ENCODE results near the gene TSPEAR. TPM values are rescaled to one million over a fixed set of nuclear protein-coding genes. Genes with fewer than 3 reads are reported as not detected.
A peak's percentile ranks its signal among the peaks of the same experiment; 100 is the strongest.

TSPEAR gene
- total RNA-seq, 1 experiment from 2014 or later = 2.1 TPM

DNA sequence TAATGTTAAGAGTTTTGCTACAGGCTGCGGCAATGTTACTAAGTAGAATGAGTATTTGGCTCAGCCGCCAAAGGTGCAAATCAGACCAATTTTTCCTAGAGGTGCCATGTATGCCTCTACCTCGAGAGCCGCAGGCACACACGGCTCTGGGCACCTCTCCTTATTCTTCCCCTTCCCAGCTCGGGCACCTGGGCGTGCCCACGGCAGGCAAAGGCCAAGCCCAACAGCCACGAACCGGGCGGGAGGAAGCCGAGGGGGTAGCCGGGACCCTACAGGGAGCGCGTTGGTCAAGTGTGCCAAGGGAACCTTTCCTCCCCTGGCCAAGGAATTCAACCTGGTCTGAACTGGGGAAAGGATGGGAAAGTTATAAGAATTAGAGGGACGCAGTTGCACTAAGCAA, 225.1 kb downstream of the TSPEAR start (continued):
- TF ChIP-seq, protein P1, sequence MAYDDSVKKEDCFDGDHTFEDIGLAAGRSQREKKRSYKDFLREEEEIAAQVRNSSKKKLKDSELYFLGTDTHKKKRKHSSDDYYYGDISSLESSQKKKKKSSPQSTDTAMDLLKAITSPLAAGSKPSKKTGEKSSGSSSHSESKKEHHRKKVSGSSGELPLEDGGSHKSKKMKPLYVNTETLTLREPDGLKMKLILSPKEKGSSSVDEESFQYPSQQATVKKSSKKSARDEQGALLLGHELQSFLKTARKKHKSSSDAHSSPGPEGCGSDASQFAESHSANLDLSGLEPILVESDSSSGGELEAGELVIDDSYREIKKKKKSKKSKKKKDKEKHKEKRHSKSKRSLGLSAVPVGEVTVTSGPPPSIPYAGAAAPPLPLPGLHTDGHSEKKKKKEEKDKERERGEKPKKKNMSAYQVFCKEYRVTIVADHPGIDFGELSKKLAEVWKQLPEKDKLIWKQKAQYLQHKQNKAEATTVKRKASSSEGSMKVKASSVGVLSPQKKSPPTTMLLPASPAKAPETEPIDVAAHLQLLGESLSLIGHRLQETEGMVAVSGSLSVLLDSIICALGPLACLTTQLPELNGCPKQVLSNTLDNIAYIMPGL (CRISPR knock-in tag; IDR thresholded peaks at IDR 0.05) = no peak
- TF ChIP-seq PRRX2 (CRISPR knock-in tag; IDR thresholded peaks at IDR 0.05) (no peak), ESRRA (CRISPR knock-in tag; IDR thresholded peaks at IDR 0.05; ENCODE audit: borderline replicate concordance) (no peak), ELF4 (CRISPR knock-in tag; IDR thresholded peaks at IDR 0.05; ENCODE audit: low read depth) (no peak), GABPB1 (CRISPR knock-in tag; IDR thresholded peaks at IDR 0.05) (no peak), GTF2I (CRISPR knock-in tag; conservative IDR thresholded peaks at IDR 0.05) (no peak), HMGA2 (CRISPR knock-in tag; IDR thresholded peaks at IDR 0.05) (no peak)
- TF ChIP-seq, protein P2, sequence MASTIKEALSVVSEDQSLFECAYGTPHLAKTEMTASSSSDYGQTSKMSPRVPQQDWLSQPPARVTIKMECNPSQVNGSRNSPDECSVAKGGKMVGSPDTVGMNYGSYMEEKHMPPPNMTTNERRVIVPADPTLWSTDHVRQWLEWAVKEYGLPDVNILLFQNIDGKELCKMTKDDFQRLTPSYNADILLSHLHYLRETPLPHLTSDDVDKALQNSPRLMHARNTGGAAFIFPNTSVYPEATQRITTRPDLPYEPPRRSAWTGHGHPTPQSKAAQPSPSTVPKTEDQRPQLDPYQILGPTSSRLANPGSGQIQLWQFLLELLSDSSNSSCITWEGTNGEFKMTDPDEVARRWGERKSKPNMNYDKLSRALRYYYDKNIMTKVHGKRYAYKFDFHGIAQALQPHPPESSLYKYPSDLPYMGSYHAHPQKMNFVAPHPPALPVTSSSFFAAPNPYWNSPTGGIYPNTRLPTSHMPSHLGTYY (CRISPR knock-in tag; IDR thresholded peaks at IDR 0.05) = no peak
- TF ChIP-seq, protein P3, sequence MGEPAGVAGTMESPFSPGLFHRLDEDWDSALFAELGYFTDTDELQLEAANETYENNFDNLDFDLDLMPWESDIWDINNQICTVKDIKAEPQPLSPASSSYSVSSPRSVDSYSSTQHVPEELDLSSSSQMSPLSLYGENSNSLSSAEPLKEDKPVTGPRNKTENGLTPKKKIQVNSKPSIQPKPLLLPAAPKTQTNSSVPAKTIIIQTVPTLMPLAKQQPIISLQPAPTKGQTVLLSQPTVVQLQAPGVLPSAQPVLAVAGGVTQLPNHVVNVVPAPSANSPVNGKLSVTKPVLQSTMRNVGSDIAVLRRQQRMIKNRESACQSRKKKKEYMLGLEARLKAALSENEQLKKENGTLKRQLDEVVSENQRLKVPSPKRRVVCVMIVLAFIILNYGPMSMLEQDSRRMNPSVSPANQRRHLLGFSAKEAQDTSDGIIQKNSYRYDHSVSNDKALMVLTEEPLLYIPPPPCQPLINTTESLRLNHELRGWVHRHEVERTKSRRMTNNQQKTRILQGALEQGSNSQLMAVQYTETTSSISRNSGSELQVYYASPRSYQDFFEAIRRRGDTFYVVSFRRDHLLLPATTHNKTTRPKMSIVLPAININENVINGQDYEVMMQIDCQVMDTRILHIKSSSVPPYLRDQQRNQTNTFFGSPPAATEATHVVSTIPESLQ (CRISPR knock-in tag; IDR thresholded peaks at IDR 0.05) = no peak
- TF ChIP-seq, protein P4, sequence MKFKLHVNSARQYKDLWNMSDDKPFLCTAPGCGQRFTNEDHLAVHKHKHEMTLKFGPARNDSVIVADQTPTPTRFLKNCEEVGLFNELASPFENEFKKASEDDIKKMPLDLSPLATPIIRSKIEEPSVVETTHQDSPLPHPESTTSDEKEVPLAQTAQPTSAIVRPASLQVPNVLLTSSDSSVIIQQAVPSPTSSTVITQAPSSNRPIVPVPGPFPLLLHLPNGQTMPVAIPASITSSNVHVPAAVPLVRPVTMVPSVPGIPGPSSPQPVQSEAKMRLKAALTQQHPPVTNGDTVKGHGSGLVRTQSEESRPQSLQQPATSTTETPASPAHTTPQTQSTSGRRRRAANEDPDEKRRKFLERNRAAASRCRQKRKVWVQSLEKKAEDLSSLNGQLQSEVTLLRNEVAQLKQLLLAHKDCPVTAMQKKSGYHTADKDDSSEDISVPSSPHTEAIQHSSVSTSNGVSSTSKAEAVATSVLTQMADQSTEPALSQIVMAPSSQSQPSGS (CRISPR knock-in tag; IDR thresholded peaks at IDR 0.05; ENCODE audit: borderline replicate concordance, low read depth) = no peak
- TF ChIP-seq, protein P5, sequence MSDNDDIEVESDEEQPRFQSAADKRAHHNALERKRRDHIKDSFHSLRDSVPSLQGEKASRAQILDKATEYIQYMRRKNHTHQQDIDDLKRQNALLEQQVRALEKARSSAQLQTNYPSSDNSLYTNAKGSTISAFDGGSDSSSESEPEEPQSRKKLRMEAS (CRISPR knock-in tag; IDR thresholded peaks at IDR 0.05) = no peak

DNA sequence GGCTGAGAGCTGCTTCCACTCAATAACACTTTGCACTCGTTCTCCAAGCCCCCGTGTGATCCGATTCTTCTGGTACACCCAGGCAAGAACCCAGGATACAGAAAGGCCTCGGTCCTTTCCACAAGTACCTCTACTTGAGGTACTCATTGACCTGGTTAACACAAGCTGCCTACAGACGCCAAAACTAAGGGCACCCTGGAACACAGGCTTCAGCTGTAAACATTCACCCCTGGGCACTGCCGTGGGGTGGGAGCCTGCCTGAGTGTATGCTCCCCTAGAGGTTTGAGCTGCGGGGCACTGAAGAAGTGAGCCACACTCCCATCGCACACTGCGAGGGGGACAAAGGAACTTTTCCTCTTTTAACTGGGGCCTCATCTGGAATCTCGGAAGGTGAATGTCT, 225.6 kb downstream of the TSPEAR start:
- ChIA-PET POLR2A (no interaction called here), CTCF (interaction anchor here (0.6 to 1.2 kb wide), 10 partner anchors 9 to 332 kb away, joined by 3 to 11 read pairs (median 4); partner anchors contain the start of genes LRRC3 and SUMO3)
- no peak overlapping the region for H3K27ac Mint-ChIP-seq
- DNase-seq (ENCODE audit: low spot score) = no peak
- TF ChIP-seq, protein P6, sequence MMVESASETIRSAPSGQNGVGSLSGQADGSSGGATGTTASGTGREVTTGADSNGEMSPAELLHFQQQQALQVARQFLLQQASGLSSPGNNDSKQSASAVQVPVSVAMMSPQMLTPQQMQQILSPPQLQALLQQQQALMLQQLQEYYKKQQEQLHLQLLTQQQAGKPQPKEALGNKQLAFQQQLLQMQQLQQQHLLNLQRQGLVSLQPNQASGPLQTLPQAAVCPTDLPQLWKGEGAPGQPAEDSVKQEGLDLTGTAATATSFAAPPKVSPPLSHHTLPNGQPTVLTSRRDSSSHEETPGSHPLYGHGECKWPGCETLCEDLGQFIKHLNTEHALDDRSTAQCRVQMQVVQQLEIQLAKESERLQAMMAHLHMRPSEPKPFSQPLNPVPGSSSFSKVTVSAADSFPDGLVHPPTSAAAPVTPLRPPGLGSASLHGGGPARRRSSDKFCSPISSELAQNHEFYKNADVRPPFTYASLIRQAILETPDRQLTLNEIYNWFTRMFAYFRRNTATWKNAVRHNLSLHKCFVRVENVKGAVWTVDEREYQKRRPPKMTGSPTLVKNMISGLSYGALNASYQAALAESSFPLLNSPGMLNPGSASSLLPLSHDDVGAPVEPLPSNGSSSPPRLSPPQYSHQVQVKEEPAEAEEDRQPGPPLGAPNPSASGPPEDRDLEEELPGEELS (CRISPR knock-in tag; IDR thresholded peaks at IDR 0.05) = no peak
- TF ChIP-seq ETV6 (CRISPR knock-in tag; IDR thresholded peaks at IDR 0.05) (no peak), ZNF416 (CRISPR knock-in tag; IDR thresholded peaks at IDR 0.05) (no peak), TP53 (CRISPR knock-in tag; IDR thresholded peaks at IDR 0.05) (no peak), GRHL2 (CRISPR knock-in tag; IDR thresholded peaks at IDR 0.05; ENCODE audit: insufficient replicate concordance, severe bottlenecking) (no peak)
- TF ChIP-seq, protein P7, sequence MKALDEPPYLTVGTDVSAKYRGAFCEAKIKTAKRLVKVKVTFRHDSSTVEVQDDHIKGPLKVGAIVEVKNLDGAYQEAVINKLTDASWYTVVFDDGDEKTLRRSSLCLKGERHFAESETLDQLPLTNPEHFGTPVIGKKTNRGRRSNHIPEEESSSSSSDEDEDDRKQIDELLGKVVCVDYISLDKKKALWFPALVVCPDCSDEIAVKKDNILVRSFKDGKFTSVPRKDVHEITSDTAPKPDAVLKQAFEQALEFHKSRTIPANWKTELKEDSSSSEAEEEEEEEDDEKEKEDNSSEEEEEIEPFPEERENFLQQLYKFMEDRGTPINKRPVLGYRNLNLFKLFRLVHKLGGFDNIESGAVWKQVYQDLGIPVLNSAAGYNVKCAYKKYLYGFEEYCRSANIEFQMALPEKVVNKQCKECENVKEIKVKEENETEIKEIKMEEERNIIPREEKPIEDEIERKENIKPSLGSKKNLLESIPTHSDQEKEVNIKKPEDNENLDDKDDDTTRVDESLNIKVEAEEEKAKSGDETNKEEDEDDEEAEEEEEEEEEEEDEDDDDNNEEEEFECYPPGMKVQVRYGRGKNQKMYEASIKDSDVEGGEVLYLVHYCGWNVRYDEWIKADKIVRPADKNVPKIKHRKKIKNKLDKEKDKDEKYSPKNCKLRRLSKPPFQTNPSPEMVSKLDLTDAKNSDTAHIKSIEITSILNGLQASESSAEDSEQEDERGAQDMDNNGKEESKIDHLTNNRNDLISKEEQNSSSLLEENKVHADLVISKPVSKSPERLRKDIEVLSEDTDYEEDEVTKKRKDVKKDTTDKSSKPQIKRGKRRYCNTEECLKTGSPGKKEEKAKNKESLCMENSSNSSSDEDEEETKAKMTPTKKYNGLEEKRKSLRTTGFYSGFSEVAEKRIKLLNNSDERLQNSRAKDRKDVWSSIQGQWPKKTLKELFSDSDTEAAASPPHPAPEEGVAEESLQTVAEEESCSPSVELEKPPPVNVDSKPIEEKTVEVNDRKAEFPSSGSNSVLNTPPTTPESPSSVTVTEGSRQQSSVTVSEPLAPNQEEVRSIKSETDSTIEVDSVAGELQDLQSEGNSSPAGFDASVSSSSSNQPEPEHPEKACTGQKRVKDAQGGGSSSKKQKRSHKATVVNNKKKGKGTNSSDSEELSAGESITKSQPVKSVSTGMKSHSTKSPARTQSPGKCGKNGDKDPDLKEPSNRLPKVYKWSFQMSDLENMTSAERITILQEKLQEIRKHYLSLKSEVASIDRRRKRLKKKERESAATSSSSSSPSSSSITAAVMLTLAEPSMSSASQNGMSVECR (CRISPR knock-in tag; IDR thresholded peaks at IDR 0.05; ENCODE audit: borderline replicate concordance) = no peak
- TF ChIP-seq, protein P8, sequence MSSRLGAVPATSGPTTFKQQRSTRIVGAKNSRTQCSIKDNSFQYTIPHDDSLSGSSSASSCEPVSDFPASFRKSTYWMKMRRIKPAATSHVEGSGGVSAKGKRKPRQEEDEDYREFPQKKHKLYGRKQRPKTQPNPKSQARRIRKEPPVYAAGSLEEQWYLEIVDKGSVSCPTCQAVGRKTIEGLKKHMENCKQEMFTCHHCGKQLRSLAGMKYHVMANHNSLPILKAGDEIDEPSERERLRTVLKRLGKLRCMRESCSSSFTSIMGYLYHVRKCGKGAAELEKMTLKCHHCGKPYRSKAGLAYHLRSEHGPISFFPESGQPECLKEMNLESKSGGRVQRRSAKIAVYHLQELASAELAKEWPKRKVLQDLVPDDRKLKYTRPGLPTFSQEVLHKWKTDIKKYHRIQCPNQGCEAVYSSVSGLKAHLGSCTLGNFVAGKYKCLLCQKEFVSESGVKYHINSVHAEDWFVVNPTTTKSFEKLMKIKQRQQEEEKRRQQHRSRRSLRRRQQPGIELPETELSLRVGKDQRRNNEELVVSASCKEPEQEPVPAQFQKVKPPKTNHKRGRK (CRISPR knock-in tag; IDR thresholded peaks at IDR 0.05; ENCODE audit: borderline replicate concordance) = no peak
- TF ChIP-seq, protein P9, sequence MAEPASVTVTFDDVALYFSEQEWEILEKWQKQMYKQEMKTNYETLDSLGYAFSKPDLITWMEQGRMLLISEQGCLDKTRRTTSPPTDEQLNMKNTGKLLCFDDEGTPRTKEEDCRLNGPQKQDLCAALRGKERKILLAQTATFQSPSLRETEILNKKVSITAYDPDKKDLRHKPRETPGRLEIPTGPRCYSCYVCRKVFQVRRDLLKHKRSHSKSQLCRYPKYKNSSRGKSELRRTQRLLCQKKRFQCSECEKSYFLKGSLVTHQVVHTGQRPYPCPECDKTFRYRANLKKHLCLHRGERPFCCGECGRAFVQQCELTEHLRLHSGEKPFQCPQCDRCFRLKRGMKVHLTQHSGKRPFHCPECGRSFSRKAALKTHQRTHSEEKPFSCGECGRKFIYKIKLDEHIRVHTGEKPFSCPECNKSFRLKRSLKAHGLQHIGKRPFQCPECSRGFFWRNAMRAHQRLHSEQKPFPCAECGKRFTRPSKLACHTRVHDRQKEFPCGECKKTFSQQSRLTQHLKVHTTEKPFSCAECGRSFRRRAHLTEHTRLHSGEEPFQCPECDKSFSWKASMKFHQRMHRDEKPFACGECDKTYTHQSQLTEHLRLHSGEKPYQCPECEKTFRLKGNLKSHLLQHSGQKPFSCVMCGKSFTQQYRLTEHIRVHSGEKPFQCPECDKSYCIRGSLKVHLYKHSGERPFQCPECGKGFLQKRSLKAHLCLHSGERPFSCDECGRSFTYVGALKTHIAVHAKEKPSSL (CRISPR knock-in tag; conservative IDR thresholded peaks at IDR 0.05) = no peak
- peaks cover 27% of the 10 kb centered on the region for H3K4me1 Mint-ChIP-seq
- ATAC-seq = no peak
- H3K36me3 Mint-ChIP-seq = peaks cover 17% of the 10 kb centered on the region
- peaks cover 14% of the 10 kb centered on the region for H3K9me3 Mint-ChIP-seq
- H3K4me3 Mint-ChIP-seq = peak overlapping the region; percentile 85
- H3K27me3 Mint-ChIP-seq (ENCODE audit: low read depth) = no peaks in the 10 kb centered on the region; the same call in 1 of the 2 replicates
